LHCN-M2 (cell line): ENCODE data around the gene SP2. TPM values are rescaled to one million over a fixed set of nuclear protein-coding genes. Genes with fewer than 3 reads are reported as not detected.

Experiments used
- DNase-seq: peaks from one replicate; pipeline ENCODE4 v3.0.0-alpha.2; 2012; ENCODE audit warnings: low read depth
- total RNA-seq: library from RNA; depleted of rRNA; stranded (reverse); fragments of >200 nt; gene quantifications from 2 replicates; pipeline ENCODE4 v1.2.3, GENCODE V29; 2014

Gene SP2
- total RNA-seq, 1 experiment from 2014 or later = 3.4 TPM

- no peak for DNase-seq
Measured at GRCh38 chr17:47948706-47949196, 52.7 kb downstream of the SP2 start.

- DNase-seq = peak; percentile 73
Measured at GRCh38 chr17:47949197-47949759, 53.2 kb downstream of the SP2 start.

- DNase-seq = no peak
Measured at GRCh38 chr17:47949946-47950345, 53.9 kb downstream of the SP2 start.

- no peak for DNase-seq
Measured at GRCh38 chr17:47950448-47950847, 54.4 kb downstream of the SP2 start.

- DNase-seq = no peak
Measured at GRCh38 chr17:47952171-47953021, 56.4 kb downstream of the SP2 start.

- DNase-seq = no peak
Measured at GRCh38 chr17:47953909-47954308, 57.9 kb downstream of the SP2 start.

GRCh38 chr17:47955497-47956461, 59.7 kb downstream of the SP2 start:
- DNase-seq = no peak

GRCh38 chr17:47956791-47957590, 61.0 kb downstream of the SP2 start:
- DNase-seq = no peak

- no peak for DNase-seq
Measured at GRCh38 chr17:47957591-47958490, 61.8 kb downstream of the SP2 start, which contains the start of gene PRR15L. TSS of gene PRR15L (minus strand) at chr17:47957883. CDS start at chr17:47953234, 4,649 bp downstream.

- no peak for DNase-seq
Measured at GRCh38 chr17:47959825-47960655, 64.0 kb downstream of the SP2 start.

GRCh38 chr17:47961406-47961805, 65.4 kb downstream of the SP2 start:
- no peak for DNase-seq

- no peak for DNase-seq
Measured at GRCh38 chr17:47962901-47963300, 66.9 kb downstream of the SP2 start.

GRCh38 chr17:47964856-47965255, 68.8 kb downstream of the SP2 start:
- no peak for DNase-seq

GRCh38 chr17:47966079-47966519, 70.1 kb downstream of the SP2 start:
- no peak for DNase-seq

GRCh38 chr17:47967607-47968252, 71.7 kb downstream of the SP2 start:
- peak; percentile 84 for DNase-seq

- DNase-seq = no peak
Measured at GRCh38 chr17:47968836-47969235, 72.8 kb downstream of the SP2 start.

GRCh38 chr17:47969930-47970724, 74.1 kb downstream of the SP2 start:
- DNase-seq = no peak
